ENCODE measurements around the gene TDRKH.
"Not testable (repeated sequence)": the region's sequence is repeated elsewhere in the genome, so short reads cannot be mapped to it uniquely, and the experiment has no call there.

DNA sequence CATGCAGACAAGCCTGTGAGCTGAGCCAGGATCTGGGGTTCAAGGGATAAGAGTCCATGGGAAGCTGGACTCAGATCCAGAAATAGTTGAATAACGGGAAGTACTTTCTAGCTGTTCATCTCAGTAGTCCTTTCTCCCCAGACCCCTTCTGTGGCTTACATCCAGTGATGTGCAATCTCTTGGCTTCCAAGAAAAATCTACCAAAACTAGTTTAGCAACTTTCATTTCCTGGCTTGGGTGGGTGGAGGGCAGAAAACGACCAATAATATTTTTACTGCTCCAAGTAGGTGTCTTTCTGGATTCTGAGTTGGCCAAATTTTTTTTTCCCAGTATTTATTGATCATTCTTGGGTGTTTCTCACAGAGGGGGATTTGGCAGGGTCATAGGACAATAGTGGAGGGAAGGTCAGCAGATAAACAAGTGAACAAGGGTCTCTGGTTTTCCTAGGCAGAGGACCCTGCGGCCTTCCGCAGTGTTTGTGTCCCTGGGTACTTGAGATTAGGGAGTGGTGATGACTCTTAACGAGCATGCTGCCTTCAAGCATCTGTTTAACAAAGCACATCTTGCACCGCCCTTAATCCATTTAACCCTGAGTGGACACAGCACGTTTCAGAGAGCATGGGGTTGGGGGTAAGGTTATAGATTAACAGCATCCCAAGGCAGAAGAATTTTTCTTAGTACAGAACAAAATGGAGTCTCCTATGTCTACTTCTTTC lies 21.8 kb downstream of the TDRKH start:
- not testable (repeated sequence) for TF ChIP-seq POLR2A (IDR thresholded peaks at IDR 0.05)
- TF ChIP-seq, protein P1, sequence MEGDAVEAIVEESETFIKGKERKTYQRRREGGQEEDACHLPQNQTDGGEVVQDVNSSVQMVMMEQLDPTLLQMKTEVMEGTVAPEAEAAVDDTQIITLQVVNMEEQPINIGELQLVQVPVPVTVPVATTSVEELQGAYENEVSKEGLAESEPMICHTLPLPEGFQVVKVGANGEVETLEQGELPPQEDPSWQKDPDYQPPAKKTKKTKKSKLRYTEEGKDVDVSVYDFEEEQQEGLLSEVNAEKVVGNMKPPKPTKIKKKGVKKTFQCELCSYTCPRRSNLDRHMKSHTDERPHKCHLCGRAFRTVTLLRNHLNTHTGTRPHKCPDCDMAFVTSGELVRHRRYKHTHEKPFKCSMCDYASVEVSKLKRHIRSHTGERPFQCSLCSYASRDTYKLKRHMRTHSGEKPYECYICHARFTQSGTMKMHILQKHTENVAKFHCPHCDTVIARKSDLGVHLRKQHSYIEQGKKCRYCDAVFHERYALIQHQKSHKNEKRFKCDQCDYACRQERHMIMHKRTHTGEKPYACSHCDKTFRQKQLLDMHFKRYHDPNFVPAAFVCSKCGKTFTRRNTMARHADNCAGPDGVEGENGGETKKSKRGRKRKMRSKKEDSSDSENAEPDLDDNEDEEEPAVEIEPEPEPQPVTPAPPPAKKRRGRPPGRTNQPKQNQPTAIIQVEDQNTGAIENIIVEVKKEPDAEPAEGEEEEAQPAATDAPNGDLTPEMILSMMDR (IDR thresholded peaks at IDR 0.05) = not testable (repeated sequence)

Measured in body of pancreas (tissue), 4 donors.